H9 (cell line): ENCODE results near the gene TMEM131. TPM values are rescaled to one million over a fixed set of nuclear protein-coding genes. Genes with fewer than 3 reads are reported as not detected.

Experiments used
- DNase-seq: peaks from one replicate; pipeline ENCODE4 v3.0.0-alpha.2; 2017
- H2AFZ ChIP-seq: one replicate; pipeline ENCODE4 v1.6.1; 2013; ENCODE audit warnings: mild to moderate bottlenecking, low read length, control low read depth, moderate library complexity
- H2AK5ac ChIP-seq: 2 replicates; pipeline ENCODE4 v1.6.1; 2013; ENCODE audit warnings: low read length, control low read depth, mixed read lengths; ENCODE audit not compliant: insufficient read length
- H2BK120ac ChIP-seq: one replicate; pipeline ENCODE4 v1.6.1; 2013; ENCODE audit warnings: low read depth, mild to moderate bottlenecking, low read length, control low read depth, inconsistent platforms; ENCODE audit not compliant: poor library complexity, severe bottlenecking
- H2BK12ac ChIP-seq: 2 replicates; pipeline ENCODE4 v1.6.1; 2013; ENCODE audit warnings: low read length, control low read depth, mixed read lengths, low read depth; ENCODE audit not compliant: insufficient read length
- H2BK15ac ChIP-seq: 2 replicates; pipeline ENCODE4 v1.6.1; 2013; ENCODE audit warnings: low read depth, low read length, control low read depth
- H2BK20ac ChIP-seq: one replicate; pipeline ENCODE4 v1.6.1; 2013; ENCODE audit warnings: low read depth, mild to moderate bottlenecking, low read length, control low read depth, inconsistent platforms; ENCODE audit not compliant: poor library complexity, severe bottlenecking
- H2BK5ac ChIP-seq: 2 replicates; pipeline ENCODE4 v1.6.1; 2013; ENCODE audit warnings: low read length, control low read depth, mixed read lengths; ENCODE audit not compliant: insufficient read length
- H3K14ac ChIP-seq: 2 replicates; pipeline ENCODE4 v1.6.1; 2013; ENCODE audit warnings: low read length, control low read depth; ENCODE audit not compliant: insufficient read depth
- H3K18ac ChIP-seq: 2 replicates; pipeline ENCODE4 v1.6.1; 2013; ENCODE audit warnings: low read depth, mild to moderate bottlenecking, mixed read lengths, low read length, control low read depth; ENCODE audit not compliant: insufficient read length
- H3K23ac ChIP-seq: 2 replicates; pipeline ENCODE4 v1.6.1; 2013; ENCODE audit warnings: low read length, control low read depth, mixed read lengths, low read depth; ENCODE audit not compliant: insufficient read length
- H3K23me2 ChIP-seq: 2 replicates; pipeline ENCODE4 v1.6.1; 2013; ENCODE audit warnings: low read depth, mild to moderate bottlenecking, mixed read lengths, low read length, control low read depth; ENCODE audit not compliant: insufficient read length, poor library complexity, severe bottlenecking
- H3K27ac ChIP-seq: 2 replicates; pipeline ENCODE4 v1.5.1; 2013; ENCODE audit warnings: low read length, control low read depth, mixed read lengths, low read depth; ENCODE audit not compliant: insufficient read length
- H3K27me3 ChIP-seq: 2 replicates; pipeline ENCODE4 v1.6.1; 2013; ENCODE audit warnings: low read length, control low read depth, inconsistent platforms; ENCODE audit not compliant: insufficient read depth
- H3K4ac ChIP-seq: 2 replicates; pipeline ENCODE4 v1.6.1; 2013; ENCODE audit warnings: low read depth, mild to moderate bottlenecking, control low read depth, inconsistent platforms, low read length, moderate library complexity
- H3K4me1 ChIP-seq: 2 replicates; pipeline ENCODE4 v1.6.1; 2013; ENCODE audit warnings: low read length, control low read depth, inconsistent platforms; ENCODE audit not compliant: insufficient read depth
- H3K4me2 ChIP-seq: 2 replicates; pipeline ENCODE4 v1.6.1; 2013; ENCODE audit warnings: low read length, control low read depth, mixed read lengths; ENCODE audit not compliant: insufficient read length, insufficient read depth
- H3K56ac ChIP-seq: 2 replicates; pipeline ENCODE4 v1.6.1; 2013; ENCODE audit warnings: low read depth, mild to moderate bottlenecking, mixed read lengths, low read length, control low read depth; ENCODE audit not compliant: insufficient read length
- H3K79me1 ChIP-seq: 2 replicates; pipeline ENCODE4 v1.6.1; 2013; ENCODE audit warnings: low read depth, mild to moderate bottlenecking, moderate library complexity, low read length, control low read depth, inconsistent platforms; ENCODE audit not compliant: insufficient read depth, poor library complexity, severe bottlenecking
- H3K79me2 ChIP-seq: 2 replicates; pipeline ENCODE4 v1.6.1; 2013; ENCODE audit warnings: low read length, control low read depth, inconsistent platforms; ENCODE audit not compliant: insufficient read depth
- H3K9ac ChIP-seq: 2 replicates; pipeline ENCODE4 v1.6.1; 2013; ENCODE audit warnings: low read length, control low read depth, mixed read lengths; ENCODE audit not compliant: insufficient read length; ENCODE audit errors: extremely low read depth
- H3K9me3 ChIP-seq: one replicate; pipeline ENCODE4 v1.6.1; 2013; ENCODE audit warnings: low read depth, low read length, inconsistent platforms; ENCODE audit not compliant: control insufficient read depth
- H3T11ph ChIP-seq: one replicate; pipeline ENCODE4 v1.6.1; 2013; ENCODE audit warnings: mild to moderate bottlenecking, low read length, control low read depth, inconsistent platforms
- H4K20me1 ChIP-seq: one replicate; pipeline ENCODE4 v1.6.1; 2013; ENCODE audit not compliant: control insufficient read depth, insufficient read length, insufficient read depth
- H4K5ac ChIP-seq: 2 replicates; pipeline ENCODE4 v1.6.1; 2013; ENCODE audit warnings: low read depth, mild to moderate bottlenecking, mixed read lengths, low read length, control low read depth; ENCODE audit not compliant: insufficient read length
- H4K8ac ChIP-seq: replicated peaks from 2 replicates; pipeline ENCODE4 v1.6.1; 2013; ENCODE audit warnings: low read length, control low read depth, mixed read lengths, low read depth; ENCODE audit not compliant: insufficient read length
- H4K91ac ChIP-seq: 2 replicates; pipeline ENCODE4 v1.6.1; 2013; ENCODE audit warnings: low read depth, mild to moderate bottlenecking, moderate library complexity, mixed read lengths, low read length, control low read depth; ENCODE audit not compliant: insufficient read length
- H3K27ac Mint-ChIP-seq, 3 experiments: 2 replicates in 2 of 3; 3 replicates in 1 of 3; pipeline ENCODE4 v1.8.0; 2020 to 2021; ENCODE audit warnings: mixed read lengths in 3 of 3, mild to moderate bottlenecking in 1 of 3, moderate library complexity in 1 of 3
- H3K27me3 Mint-ChIP-seq: 2 replicates; pipeline ENCODE4 v1.8.0; 2021; ENCODE audit warnings: low read depth, mild to moderate bottlenecking, moderate library complexity, mixed read lengths
- H3K36me3 Mint-ChIP-seq, 3 experiments: 2 replicates in 2 of 3; 3 replicates in 1 of 3; pipeline ENCODE4 v1.8.0; 2020 to 2021; ENCODE audit warnings: low read depth in 3 of 3, mixed read lengths in 3 of 3; ENCODE audit not compliant: insufficient read depth in 1 of 3
- H3K4me1 Mint-ChIP-seq, 2 experiments: 2 replicates each; pipeline ENCODE4 v1.8.0; 2020; ENCODE audit warnings: mixed read lengths in 2 of 2
- H3K4me3 Mint-ChIP-seq, 2 experiments: 2 replicates in 1 of 2; 3 replicates in 1 of 2; pipeline ENCODE4 v1.8.0; 2020 to 2021; ENCODE audit warnings: mild to moderate bottlenecking in 2 of 2, mixed read lengths in 2 of 2, moderate library complexity in 1 of 2
- H3K9me3 Mint-ChIP-seq, 2 experiments: 2 replicates in 1 of 2; 3 replicates in 1 of 2; pipeline ENCODE4 v1.8.0; 2020; ENCODE audit warnings: mild to moderate bottlenecking in 2 of 2, mixed read lengths in 2 of 2, moderate library complexity in 1 of 2
- WGBS: extraction: QIAGEN DNeasy Blood & Tissue Kit; methylation state at CpG from one replicate; pipeline ENCODE4 v1.1.7; 2013; ENCODE audit warnings: missing lambda C conversion rate, low lambda C conversion rate, mixed read lengths; ENCODE audit not compliant: insufficient read length; ENCODE audit errors: extremely low coverage; 5-methylcytosine and 5-hydroxymethylcytosine counted together
- total RNA-seq: library from RNA; stranded (reverse); gene quantifications from 2 replicates; pipeline ENCODE4 v1.2.1, GENCODE V29; 2021
- TF ChIP-seq, protein P1 (sequence below): fragments of 200-600 bp; sonication (generic); conservative IDR thresholded peaks from 3 replicates; pipeline ENCODE4 v1.8.0; 2021; ENCODE audit warnings: antibody characterized with exemption, mild to moderate bottlenecking

The TMEM131 gene
- total RNA-seq, 1 experiment from 2014 or later: 20.9 TPM

- WGBS: no CpG with 5 or more reads among the region's 3 CpGs
- H3K27ac ChIP-seq: no peak overlapping the region
- H3K27me3 Mint-ChIP-seq: peaks cover 20% of the 10 kb centered on the region
- H3K14ac ChIP-seq: no peak overlapping the region
- DNase-seq: no peak
- H3K9ac ChIP-seq: no peak overlapping the region
- peaks cover 24 to 28% of the 10 kb centered on the region in 2 experiments for H3K4me1 Mint-ChIP-seq
- no peak overlapping the region for H2BK20ac ChIP-seq
- H3K4me1 ChIP-seq: peaks cover 6% of the 10 kb centered on the region; the same call in 1 of the 2 replicates
- no peak overlapping the region for H2AFZ ChIP-seq
- no peak overlapping the region for H3T11ph ChIP-seq
- H2BK12ac ChIP-seq: no peak overlapping the region
- no peak overlapping the region for H3K4me3 Mint-ChIP-seq
- H3K9me3 Mint-ChIP-seq: no peaks in the 10 kb centered on the region
- no peak overlapping the region for H3K4me2 ChIP-seq
- no peaks in the 10 kb centered on the region for H3K79me2 ChIP-seq
- H4K8ac ChIP-seq: no peak overlapping the region
- H3K23ac ChIP-seq: no peak overlapping the region
- no peak overlapping the region for H2BK120ac ChIP-seq
- H3K27ac Mint-ChIP-seq: no peak overlapping the region
- no peak overlapping the region for H2BK5ac ChIP-seq
- TF ChIP-seq, protein P1, sequence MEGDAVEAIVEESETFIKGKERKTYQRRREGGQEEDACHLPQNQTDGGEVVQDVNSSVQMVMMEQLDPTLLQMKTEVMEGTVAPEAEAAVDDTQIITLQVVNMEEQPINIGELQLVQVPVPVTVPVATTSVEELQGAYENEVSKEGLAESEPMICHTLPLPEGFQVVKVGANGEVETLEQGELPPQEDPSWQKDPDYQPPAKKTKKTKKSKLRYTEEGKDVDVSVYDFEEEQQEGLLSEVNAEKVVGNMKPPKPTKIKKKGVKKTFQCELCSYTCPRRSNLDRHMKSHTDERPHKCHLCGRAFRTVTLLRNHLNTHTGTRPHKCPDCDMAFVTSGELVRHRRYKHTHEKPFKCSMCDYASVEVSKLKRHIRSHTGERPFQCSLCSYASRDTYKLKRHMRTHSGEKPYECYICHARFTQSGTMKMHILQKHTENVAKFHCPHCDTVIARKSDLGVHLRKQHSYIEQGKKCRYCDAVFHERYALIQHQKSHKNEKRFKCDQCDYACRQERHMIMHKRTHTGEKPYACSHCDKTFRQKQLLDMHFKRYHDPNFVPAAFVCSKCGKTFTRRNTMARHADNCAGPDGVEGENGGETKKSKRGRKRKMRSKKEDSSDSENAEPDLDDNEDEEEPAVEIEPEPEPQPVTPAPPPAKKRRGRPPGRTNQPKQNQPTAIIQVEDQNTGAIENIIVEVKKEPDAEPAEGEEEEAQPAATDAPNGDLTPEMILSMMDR: no peak
- no peak overlapping the region for H4K5ac ChIP-seq
- no peaks in the 10 kb centered on the region for H3K9me3 ChIP-seq
- no peak overlapping the region for H4K91ac ChIP-seq
- H3K36me3 Mint-ChIP-seq: peaks cover 8 to 19% (median 11%) of the 10 kb centered on the region in 3 experiments; a peak in 6 of 7 replicates
- no peaks in the 10 kb centered on the region for H3K27me3 ChIP-seq
- no peak overlapping the region for H2BK15ac ChIP-seq
- no peak overlapping the region for H3K4ac ChIP-seq
- H3K18ac ChIP-seq: no peak overlapping the region
- H3K23me2 ChIP-seq: no peaks in the 10 kb centered on the region
- H2AK5ac ChIP-seq: no peak overlapping the region
- no peak overlapping the region for H3K56ac ChIP-seq
- no peaks in the 10 kb centered on the region for H3K79me1 ChIP-seq
- H4K20me1 ChIP-seq: no peaks in the 10 kb centered on the region
Measured at GRCh38 chr2:97769308-97769707, 226.4 kb downstream of the TMEM131 start.
